Subcutaneous adipose tissue (tissue), 4 donors: ENCODE measurements around the gene CACUL1. TPM values are rescaled to one million over a fixed set of nuclear protein-coding genes. Genes with fewer than 3 reads are reported as not detected.

Experiments
- CTCF ChIP-seq: fragments of 450-650 bp; IDR thresholded peaks from one replicate; pipeline ENCODE4 v1.5.1; 2016; ENCODE audit warnings: low read depth, mild to moderate bottlenecking, control low read depth, antibody characterized with exemption, moderate library complexity
- total RNA-seq, 4 donors: library from RNA; depleted of rRNA; stranded (reverse); fragments of >200 nt; gene quantifications; one replicate each; pipeline ENCODE4 v1.1.0, GENCODE V29; 2016

The CACUL1 gene
- total RNA-seq, 4 donors from 2014 or later: 37.9 to 51.5 (median 43.8) TPM

- no peak for TF ChIP-seq CTCF
Measured at GRCh38 chr10:118692872-118693271, 61.9 kb downstream of the CACUL1 start.

- no peak for TF ChIP-seq CTCF
Measured at GRCh38 chr10:118689070-118689858, 65.5 kb downstream of the CACUL1 start.

- no peak for TF ChIP-seq CTCF
Measured at GRCh38 chr10:118687472-118687871, 67.3 kb downstream of the CACUL1 start.

GRCh38 chr10:118682533-118682932 is 72.2 kb downstream of the CACUL1 start:
- no peak for TF ChIP-seq CTCF

- no peak for TF ChIP-seq CTCF
Measured at GRCh38 chr10:118680197-118680596, 74.6 kb downstream of the CACUL1 start.

GRCh38 chr10:118674226-118674919 is 80.4 kb downstream of the CACUL1 start:
- TF ChIP-seq CTCF: no peak
